HepG2 (cell line): ENCODE data around the gene ITPRIP. TPM values are rescaled to one million over a fixed set of nuclear protein-coding genes. Genes with fewer than 3 reads are reported as not detected.

Source experiments
- ATAD3A ChIP-seq: sonication (generic); formaldehyde crosslinking; IDR thresholded peaks from 2 replicates; pipeline ENCODE4 v1.4.0; 2020; ENCODE audit warnings: missing genetic modification reagents
- IRX3 ChIP-seq: sonication (generic); formaldehyde crosslinking; IDR thresholded peaks from 2 replicates; pipeline ENCODE4 v1.8.1; 2023; ENCODE audit warnings: mild to moderate bottlenecking, low read depth, missing genetic modification reagents, borderline replicate concordance
- MBNL3 ChIP-seq: fragments of 250-450 bp; sonication (Bioruptor Pico); conservative IDR thresholded peaks from 2 replicates; pipeline ENCODE4 v1.8.0; 2022; ENCODE audit warnings: mild to moderate bottlenecking, inconsistent platforms
- NFE2 ChIP-seq: sonication (generic); formaldehyde crosslinking; IDR thresholded peaks from 2 replicates; pipeline ENCODE4 v1.4.0; 2020; ENCODE audit warnings: missing genetic modification reagents
- NFYB ChIP-seq: sonication (generic); formaldehyde crosslinking; IDR thresholded peaks from 2 replicates; pipeline ENCODE4 v1.4.0; 2020; ENCODE audit warnings: missing genetic modification reagents
- POLR2G ChIP-seq: fragments of 200-400 bp; formaldehyde crosslinking; IDR thresholded peaks from 2 replicates; pipeline ENCODE4 v1.6.1; 2018; ENCODE audit warnings: mild to moderate bottlenecking, low read depth, low read length, moderate library complexity
- STAT5B ChIP-seq: sonication (generic); formaldehyde crosslinking; IDR thresholded peaks from 2 replicates; pipeline ENCODE4 v1.4.0; 2020; ENCODE audit warnings: missing genetic modification reagents
- XBP1 ChIP-seq: sonication (generic); formaldehyde crosslinking; IDR thresholded peaks from 2 replicates; pipeline ENCODE4 v1.5.0; 2020; ENCODE audit warnings: missing genetic modification reagents
- ZC3H4 ChIP-seq: sonication (generic); formaldehyde crosslinking; IDR thresholded peaks from 2 replicates; pipeline ENCODE4 v1.4.0; 2020; ENCODE audit warnings: missing genetic modification reagents, borderline replicate concordance
- ZNF468 ChIP-seq: sonication (generic); formaldehyde crosslinking; IDR thresholded peaks from 2 replicates; pipeline ENCODE4 v1.8.0; 2022; ENCODE audit warnings: mild to moderate bottlenecking, moderate library complexity, missing genetic modification reagents
- ZNF572 ChIP-seq: sonication (generic); formaldehyde crosslinking; IDR thresholded peaks from 2 replicates; pipeline ENCODE4 v1.5.1; 2020; ENCODE audit warnings: mild to moderate bottlenecking, missing genetic modification reagents
- ZNF629 ChIP-seq: sonication (generic); formaldehyde crosslinking; conservative IDR thresholded peaks from 2 replicates; pipeline ENCODE4 v1.5.0; 2020; ENCODE audit warnings: missing genetic modification reagents
- ZSCAN29 ChIP-seq: sonication (generic); formaldehyde crosslinking; conservative IDR thresholded peaks from 2 replicates; pipeline ENCODE4 v1.4.0; 2020; ENCODE audit warnings: mild to moderate bottlenecking, missing genetic modification reagents
- polyA plus RNA-seq, 8 experiments: library from polyadenylated mRNA; depleted of rRNA in 3 of 8; stranded (reverse) in 7 of 8; unstranded in 1 of 8; fragments of >200 nt; fragmentation: Illumina TruSeq in 4 of 8; extraction: Trizol in 4 of 8; gene quantifications; 2 replicates each; pipeline versions ENCODE4 v1.2.1 to v1.2.3, GENCODE V29; 2011 to 2016; ENCODE audit warnings: low read depth in 4 of 8, missing spikeins in 1 of 8, mixed read lengths in 1 of 8; ENCODE audit not compliant: insufficient read depth in 1 of 8
- total RNA-seq, 5 experiments: library from RNA; depleted of rRNA; stranded (reverse); fragments of >200 nt; fragmentation: Illumina TruSeq; extraction: Trizol; gene quantifications; 2 replicates each; pipeline ENCODE4 v1.2.3, GENCODE V29; 2016; ENCODE audit warnings: low read depth in 1 of 5
- TF ChIP-seq, protein P1 (sequence below): IDR thresholded peaks from 2 replicates; pipeline ENCODE4 v1.6.1; 2016; ENCODE audit warnings: low read depth, missing genetic modification reagents, missing compliant biosample characterization
- TF ChIP-seq, protein P2 (sequence below): sonication (generic); formaldehyde crosslinking; IDR thresholded peaks from 2 replicates; pipeline ENCODE4 v1.8.1; 2022; ENCODE audit warnings: low read depth, mild to moderate bottlenecking, missing genetic modification reagents
- TF ChIP-seq, protein P3 (sequence below): sonication (generic); formaldehyde crosslinking; IDR thresholded peaks from 2 replicates; pipeline ENCODE4 v1.5.0; 2020; ENCODE audit warnings: mild to moderate bottlenecking, missing genetic modification reagents, borderline replicate concordance

The ITPRIP gene
- total and polyA plus RNA-seq, 2 of the 13 experiments (the other 11 are each of a cell fraction or from before 2014, with no cell fraction given): 1.00 to 2.8 TPM

DNA sequence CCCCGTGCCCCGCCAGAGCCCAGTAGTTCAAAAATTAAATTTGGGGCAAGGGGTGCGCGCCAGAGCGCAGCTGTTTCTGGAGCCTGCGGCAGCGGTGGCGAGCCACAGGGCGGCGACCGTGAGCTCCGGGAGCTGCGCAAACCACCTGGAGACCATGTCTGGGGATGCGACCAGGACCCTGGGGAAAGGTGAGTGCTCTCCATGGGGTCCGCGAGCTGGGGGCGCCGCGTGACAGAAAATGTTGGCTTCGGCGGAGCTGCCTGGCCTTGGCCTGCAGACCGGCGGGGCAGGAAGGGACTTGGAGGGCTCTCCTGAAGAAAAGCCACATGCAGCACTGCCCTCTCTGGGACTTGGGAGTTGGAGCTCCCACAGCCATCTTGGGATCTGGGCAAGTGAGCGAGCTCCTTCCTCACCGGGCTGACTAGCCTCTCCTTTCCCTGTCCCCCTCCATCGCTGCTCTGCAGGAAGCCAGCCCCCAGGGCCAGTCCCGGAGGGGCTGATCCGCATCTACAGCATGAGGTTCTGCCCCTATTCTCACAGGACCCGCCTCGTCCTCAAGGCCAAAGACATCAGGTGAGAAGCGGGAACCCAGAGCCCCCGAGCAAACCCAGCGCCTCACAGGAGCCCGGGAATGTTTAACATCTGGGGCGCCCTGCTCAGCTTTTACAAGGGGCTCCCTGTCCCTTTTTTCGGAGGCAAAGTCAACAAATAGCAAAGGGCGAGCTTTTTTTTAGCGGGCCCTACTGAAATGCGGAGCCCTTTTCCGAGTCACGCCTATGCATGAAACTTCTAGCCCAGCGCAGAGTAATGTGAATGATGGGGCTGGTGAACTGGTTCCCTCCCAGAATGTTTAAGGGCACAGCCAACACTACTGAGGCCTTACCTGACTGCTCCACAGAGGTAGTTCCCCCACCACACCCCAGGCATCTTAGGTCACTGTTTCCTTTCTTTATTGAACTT lies 63.2 kb downstream of the ITPRIP start (continued):
- TF ChIP-seq, protein P1, sequence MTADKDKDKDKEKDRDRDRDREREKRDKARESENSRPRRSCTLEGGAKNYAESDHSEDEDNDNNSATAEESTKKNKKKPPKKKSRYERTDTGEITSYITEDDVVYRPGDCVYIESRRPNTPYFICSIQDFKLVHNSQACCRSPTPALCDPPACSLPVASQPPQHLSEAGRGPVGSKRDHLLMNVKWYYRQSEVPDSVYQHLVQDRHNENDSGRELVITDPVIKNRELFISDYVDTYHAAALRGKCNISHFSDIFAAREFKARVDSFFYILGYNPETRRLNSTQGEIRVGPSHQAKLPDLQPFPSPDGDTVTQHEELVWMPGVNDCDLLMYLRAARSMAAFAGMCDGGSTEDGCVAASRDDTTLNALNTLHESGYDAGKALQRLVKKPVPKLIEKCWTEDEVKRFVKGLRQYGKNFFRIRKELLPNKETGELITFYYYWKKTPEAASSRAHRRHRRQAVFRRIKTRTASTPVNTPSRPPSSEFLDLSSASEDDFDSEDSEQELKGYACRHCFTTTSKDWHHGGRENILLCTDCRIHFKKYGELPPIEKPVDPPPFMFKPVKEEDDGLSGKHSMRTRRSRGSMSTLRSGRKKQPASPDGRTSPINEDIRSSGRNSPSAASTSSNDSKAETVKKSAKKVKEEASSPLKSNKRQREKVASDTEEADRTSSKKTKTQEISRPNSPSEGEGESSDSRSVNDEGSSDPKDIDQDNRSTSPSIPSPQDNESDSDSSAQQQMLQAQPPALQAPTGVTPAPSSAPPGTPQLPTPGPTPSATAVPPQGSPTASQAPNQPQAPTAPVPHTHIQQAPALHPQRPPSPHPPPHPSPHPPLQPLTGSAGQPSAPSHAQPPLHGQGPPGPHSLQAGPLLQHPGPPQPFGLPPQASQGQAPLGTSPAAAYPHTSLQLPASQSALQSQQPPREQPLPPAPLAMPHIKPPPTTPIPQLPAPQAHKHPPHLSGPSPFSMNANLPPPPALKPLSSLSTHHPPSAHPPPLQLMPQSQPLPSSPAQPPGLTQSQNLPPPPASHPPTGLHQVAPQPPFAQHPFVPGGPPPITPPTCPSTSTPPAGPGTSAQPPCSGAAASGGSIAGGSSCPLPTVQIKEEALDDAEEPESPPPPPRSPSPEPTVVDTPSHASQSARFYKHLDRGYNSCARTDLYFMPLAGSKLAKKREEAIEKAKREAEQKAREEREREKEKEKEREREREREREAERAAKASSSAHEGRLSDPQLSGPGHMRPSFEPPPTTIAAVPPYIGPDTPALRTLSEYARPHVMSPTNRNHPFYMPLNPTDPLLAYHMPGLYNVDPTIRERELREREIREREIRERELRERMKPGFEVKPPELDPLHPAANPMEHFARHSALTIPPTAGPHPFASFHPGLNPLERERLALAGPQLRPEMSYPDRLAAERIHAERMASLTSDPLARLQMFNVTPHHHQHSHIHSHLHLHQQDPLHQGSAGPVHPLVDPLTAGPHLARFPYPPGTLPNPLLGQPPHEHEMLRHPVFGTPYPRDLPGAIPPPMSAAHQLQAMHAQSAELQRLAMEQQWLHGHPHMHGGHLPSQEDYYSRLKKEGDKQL (CRISPR knock-in tag): no peak
- TF ChIP-seq POLR2G (no peak), ZNF468 (CRISPR knock-in tag) (no peak), ZC3H4 (CRISPR knock-in tag) (no peak), ATAD3A (CRISPR knock-in tag) (no peak), STAT5B (CRISPR knock-in tag) (no peak), IRX3 (CRISPR knock-in tag) (no peak), ZSCAN29 (CRISPR knock-in tag) (no peak), NFE2 (CRISPR knock-in tag) (no peak), ZNF629 (CRISPR knock-in tag) (no peak), NFYB (no peak), ZNF572 (0 out of 2 replicates have a peak, but pooled peaks have one; percentile 16), XBP1 (no peak), MBNL3 (CRISPR knock-in tag) (no peak)
- TF ChIP-seq, protein P2, sequence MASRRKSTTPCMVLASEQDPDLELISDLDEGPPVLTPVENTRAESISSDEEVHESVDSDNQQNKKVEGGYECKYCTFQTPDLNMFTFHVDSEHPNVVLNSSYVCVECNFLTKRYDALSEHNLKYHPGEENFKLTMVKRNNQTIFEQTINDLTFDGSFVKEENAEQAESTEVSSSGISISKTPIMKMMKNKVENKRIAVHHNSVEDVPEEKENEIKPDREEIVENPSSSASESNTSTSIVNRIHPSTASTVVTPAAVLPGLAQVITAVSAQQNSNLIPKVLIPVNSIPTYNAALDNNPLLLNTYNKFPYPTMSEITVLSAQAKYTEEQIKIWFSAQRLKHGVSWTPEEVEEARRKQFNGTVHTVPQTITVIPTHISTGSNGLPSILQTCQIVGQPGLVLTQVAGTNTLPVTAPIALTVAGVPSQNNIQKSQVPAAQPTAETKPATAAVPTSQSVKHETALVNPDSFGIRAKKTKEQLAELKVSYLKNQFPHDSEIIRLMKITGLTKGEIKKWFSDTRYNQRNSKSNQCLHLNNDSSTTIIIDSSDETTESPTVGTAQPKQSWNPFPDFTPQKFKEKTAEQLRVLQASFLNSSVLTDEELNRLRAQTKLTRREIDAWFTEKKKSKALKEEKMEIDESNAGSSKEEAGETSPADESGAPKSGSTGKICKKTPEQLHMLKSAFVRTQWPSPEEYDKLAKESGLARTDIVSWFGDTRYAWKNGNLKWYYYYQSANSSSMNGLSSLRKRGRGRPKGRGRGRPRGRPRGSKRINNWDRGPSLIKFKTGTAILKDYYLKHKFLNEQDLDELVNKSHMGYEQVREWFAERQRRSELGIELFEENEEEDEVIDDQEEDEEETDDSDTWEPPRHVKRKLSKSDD: no peak
- TF ChIP-seq, protein P3, sequence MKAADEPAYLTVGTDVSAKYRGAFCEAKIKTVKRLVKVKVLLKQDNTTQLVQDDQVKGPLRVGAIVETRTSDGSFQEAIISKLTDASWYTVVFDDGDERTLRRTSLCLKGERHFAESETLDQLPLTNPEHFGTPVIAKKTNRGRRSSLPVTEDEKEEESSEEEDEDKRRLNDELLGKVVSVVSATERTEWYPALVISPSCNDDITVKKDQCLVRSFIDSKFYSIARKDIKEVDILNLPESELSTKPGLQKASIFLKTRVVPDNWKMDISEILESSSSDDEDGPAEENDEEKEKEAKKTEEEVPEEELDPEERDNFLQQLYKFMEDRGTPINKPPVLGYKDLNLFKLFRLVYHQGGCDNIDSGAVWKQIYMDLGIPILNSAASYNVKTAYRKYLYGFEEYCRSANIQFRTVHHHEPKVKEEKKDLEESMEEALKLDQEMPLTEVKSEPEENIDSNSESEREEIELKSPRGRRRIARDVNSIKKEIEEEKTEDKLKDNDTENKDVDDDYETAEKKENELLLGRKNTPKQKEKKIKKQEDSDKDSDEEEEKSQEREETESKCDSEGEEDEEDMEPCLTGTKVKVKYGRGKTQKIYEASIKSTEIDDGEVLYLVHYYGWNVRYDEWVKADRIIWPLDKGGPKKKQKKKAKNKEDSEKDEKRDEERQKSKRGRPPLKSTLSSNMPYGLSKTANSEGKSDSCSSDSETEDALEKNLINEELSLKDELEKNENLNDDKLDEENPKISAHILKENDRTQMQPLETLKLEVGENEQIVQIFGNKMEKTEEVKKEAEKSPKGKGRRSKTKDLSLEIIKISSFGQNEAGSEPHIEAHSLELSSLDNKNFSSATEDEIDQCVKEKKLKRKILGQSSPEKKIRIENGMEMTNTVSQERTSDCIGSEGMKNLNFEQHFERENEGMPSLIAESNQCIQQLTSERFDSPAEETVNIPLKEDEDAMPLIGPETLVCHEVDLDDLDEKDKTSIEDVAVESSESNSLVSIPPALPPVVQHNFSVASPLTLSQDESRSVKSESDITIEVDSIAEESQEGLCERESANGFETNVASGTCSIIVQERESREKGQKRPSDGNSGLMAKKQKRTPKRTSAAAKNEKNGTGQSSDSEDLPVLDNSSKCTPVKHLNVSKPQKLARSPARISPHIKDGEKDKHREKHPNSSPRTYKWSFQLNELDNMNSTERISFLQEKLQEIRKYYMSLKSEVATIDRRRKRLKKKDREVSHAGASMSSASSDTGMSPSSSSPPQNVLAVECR (CRISPR knock-in tag): peak; percentile 37; the same call in 1 of the 2 replicates
